ENCODE data around the gene SULT4A1. TPM values are rescaled to one million over a fixed set of nuclear protein-coding genes. Genes with fewer than 3 reads are reported as not detected.

Gene SULT4A1
- total and polyA plus RNA-seq, 2 experiments from 2014 or later: 1.1 to 2.8 TPM

DNA sequence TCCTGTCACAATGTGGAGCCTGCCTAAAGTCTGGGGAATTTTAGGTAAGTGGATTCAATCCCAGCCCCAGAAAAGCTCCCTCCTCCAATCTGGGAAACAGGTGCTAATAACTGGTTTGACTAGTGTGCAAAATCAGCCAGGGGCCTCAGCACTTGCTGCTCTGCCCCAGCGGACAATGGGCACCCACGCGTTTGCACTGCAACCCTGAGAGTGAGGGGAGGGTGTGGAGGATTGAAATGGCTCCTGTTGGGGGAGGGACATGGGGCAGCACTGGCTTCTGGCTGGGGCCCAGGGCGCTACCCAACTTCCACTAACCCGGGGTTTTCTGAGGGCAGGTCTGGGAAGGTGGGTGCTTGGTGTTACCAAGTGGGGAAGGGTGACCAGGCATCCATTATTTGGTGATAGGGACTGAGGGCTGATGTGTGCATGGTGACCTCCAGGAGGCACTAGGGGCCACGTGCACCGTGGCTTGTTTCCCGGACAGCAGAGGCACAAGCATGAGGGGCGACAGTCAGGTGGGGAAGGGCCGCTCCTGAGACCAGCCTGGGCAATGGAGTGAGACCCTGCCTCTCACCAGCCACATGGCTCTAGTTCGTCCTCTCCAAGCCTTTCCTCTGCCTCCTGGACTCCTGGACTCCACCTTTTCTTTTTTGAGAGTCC lies 33.8 kb upstream of the SULT4A1 start:
- H3K4me1 ChIP-seq (ENCODE audit: insufficient read depth): peaks cover 5% of the 10 kb centered on the region
- H3K9me3 ChIP-seq (ENCODE audit: low read depth): no peaks in the 10 kb centered on the region
- DNase-seq (ENCODE audit: low spot score): no peak
- H3K79me2 ChIP-seq: no peaks in the 10 kb centered on the region
- no peak overlapping the region for H3K27ac ChIP-seq
- TF ChIP-seq EZH2phosphoT487 (IDR thresholded peaks at IDR 0.05; ENCODE audit: low read depth, severe bottlenecking, unreplicated experiment): no peak
- TF ChIP-seq EZH2 (IDR thresholded peaks at IDR 0.05; ENCODE audit: borderline replicate concordance): no peak
- TF ChIP-seq CTCF (IDR thresholded peaks at IDR 0.05; ENCODE audit: poor library complexity): no peak
- no peaks in the 10 kb centered on the region for H3K36me3 ChIP-seq (replicated peaks; ENCODE audit: insufficient read depth, low read depth)
- H4K20me1 ChIP-seq (ENCODE audit: insufficient read depth, poor library complexity, severe bottlenecking): no peaks in the 10 kb centered on the region
- peaks cover 26% of the 10 kb centered on the region for H3K27me3 ChIP-seq
- no peak overlapping the region for H3K4me3 ChIP-seq
- no peak overlapping the region for H2AFZ ChIP-seq
- no peak overlapping the region for H3K4me2 ChIP-seq
- no peaks in the 10 kb centered on the region for H3K9me2 ChIP-seq (replicated peaks; ENCODE audit: insufficient read depth)
- WGBS (ENCODE audit: low lambda C conversion rate, missing lambda C conversion rate): 57% methylated on average over 11 of the region's 11 CpGs

DNA sequence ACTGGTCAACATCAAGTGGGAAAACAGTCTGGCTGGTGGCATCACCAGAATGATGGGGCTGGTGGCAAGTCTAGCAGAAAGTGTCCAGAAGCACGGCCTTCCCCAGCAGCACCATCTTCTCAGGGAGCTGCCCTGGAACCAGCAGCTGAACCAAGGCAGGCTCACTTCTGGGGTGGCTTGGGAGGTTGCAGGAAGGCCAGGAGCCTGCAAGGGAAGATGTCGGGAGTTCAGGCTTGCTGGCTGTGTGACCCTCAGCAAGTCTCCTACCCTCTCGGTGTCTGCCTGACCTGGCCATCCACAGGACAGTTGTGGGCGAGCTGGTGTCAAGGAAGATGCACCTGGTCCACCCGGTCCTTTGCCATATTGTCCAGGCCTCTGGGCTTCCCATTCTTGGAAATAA lies 31.8 kb upstream of the SULT4A1 start:
- peaks cover 5% of the 10 kb centered on the region for H3K4me1 ChIP-seq (ENCODE audit: insufficient read depth)
- no peak overlapping the region for H3K4me2 ChIP-seq
- no peaks in the 10 kb centered on the region for H3K9me3 ChIP-seq (ENCODE audit: low read depth)
- H4K20me1 ChIP-seq (ENCODE audit: insufficient read depth, poor library complexity, severe bottlenecking): no peaks in the 10 kb centered on the region
- TF ChIP-seq EZH2phosphoT487 (IDR thresholded peaks at IDR 0.05; ENCODE audit: low read depth, severe bottlenecking, unreplicated experiment): no peak
- TF ChIP-seq EZH2 (IDR thresholded peaks at IDR 0.05; ENCODE audit: borderline replicate concordance): no peak
- no peak for TF ChIP-seq CTCF (IDR thresholded peaks at IDR 0.05; ENCODE audit: poor library complexity)
- no peak overlapping the region for H2AFZ ChIP-seq
- WGBS (ENCODE audit: low lambda C conversion rate, missing lambda C conversion rate): 88% methylated on average over 5 of the region's 5 CpGs
- H3K27me3 ChIP-seq: peaks cover 44% of the 10 kb centered on the region
- no peak overlapping the region for H3K4me3 ChIP-seq
- H3K36me3 ChIP-seq (replicated peaks; ENCODE audit: insufficient read depth, low read depth): no peaks in the 10 kb centered on the region
- H3K27ac ChIP-seq: no peak overlapping the region
- H3K9me2 ChIP-seq (replicated peaks; ENCODE audit: insufficient read depth): no peaks in the 10 kb centered on the region
- no peaks in the 10 kb centered on the region for H3K79me2 ChIP-seq
- DNase-seq (ENCODE audit: low spot score): no peak

- no peak overlapping the region for H3K27ac ChIP-seq
- H3K4me1 ChIP-seq (ENCODE audit: insufficient read depth): peaks cover 5% of the 10 kb centered on the region
- H3K36me3 ChIP-seq (replicated peaks; ENCODE audit: insufficient read depth, low read depth): no peaks in the 10 kb centered on the region
- no peak for DNase-seq (ENCODE audit: low spot score)
- H3K9me3 ChIP-seq (ENCODE audit: low read depth): no peaks in the 10 kb centered on the region
- no peaks in the 10 kb centered on the region for H3K79me2 ChIP-seq
- H3K27me3 ChIP-seq: peaks cover 44% of the 10 kb centered on the region
- no peak overlapping the region for H3K4me2 ChIP-seq
- H4K20me1 ChIP-seq (ENCODE audit: insufficient read depth, poor library complexity, severe bottlenecking): no peaks in the 10 kb centered on the region
- no peak overlapping the region for H3K4me3 ChIP-seq
- H2AFZ ChIP-seq: no peak overlapping the region
- WGBS (ENCODE audit: low lambda C conversion rate, missing lambda C conversion rate): 65% methylated on average over 5 of the region's 5 CpGs
- no peaks in the 10 kb centered on the region for H3K9me2 ChIP-seq (replicated peaks; ENCODE audit: insufficient read depth)
- TF ChIP-seq EZH2 (IDR thresholded peaks at IDR 0.05; ENCODE audit: borderline replicate concordance) (no peak), CTCF (IDR thresholded peaks at IDR 0.05; ENCODE audit: poor library complexity) (no peak), EZH2phosphoT487 (IDR thresholded peaks at IDR 0.05; ENCODE audit: low read depth, severe bottlenecking, unreplicated experiment) (no peak)
These were observed 31.0 kb upstream of the SULT4A1 start for GRCh38 chr22:43893266-43893665.

All from hepatocyte (in vitro differentiated cells).